NCI-H1436 treated with DMSO at 0.1 percent for 48 hours (cell line): ENCODE measurements around the gene SMAD5.

Source experiments
- DNase-seq: peaks from one replicate; lab custom pipeline; 2025; lab: John Stamatoyannopoulos, UW

The SMAD5 gene

DNA sequence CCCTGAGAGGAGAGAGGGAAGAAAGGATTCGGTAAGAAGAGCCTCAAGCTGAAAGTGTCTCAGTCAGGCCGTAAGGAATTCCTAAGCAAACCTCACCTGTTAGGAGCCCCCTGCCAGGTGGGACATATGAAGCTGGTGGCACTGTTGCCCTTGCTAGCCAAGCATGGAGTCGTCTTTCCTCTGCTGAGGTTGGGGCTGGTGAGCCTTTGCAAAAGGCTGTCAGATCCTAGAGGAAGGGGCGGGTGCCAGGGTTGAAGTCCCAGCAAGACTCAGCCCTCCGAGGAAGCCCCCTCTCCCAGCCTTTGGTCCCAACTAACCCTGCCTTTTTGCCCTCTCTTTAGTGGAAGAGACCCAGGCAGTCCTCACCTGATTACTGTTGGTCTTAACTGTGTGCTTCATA is 65.8 kb downstream of the SMAD5 start:
- no peak for DNase-seq

- DNase-seq, result no peak
Observed at GRCh38 chr5:136199408-136199807, 66.8 kb downstream of the SMAD5 start.

DNA sequence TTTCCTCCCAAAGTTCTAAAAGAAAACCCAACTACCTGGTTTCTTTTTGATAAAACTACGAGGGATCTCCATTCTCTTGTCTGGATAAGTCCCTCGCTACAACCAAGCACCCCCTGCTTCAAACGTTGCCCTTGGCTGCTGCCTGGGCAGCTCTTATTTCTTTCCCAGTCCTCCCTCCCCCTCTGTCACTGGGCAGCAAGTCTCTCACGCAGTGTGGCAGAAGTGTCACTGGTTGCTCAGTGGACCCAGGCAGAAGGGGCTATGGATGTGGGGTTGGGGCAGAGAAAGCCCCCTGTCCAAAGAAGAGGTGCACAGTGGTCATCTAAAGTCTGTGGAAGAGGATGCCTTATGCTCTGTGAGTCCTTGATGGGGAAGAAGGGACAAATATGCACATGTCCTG is 67.5 kb downstream of the SMAD5 start:
- DNase-seq, result no peak

- DNase-seq, result no peak
Observed at GRCh38 chr5:136200761-136201160, 68.1 kb downstream of the SMAD5 start.

- DNase-seq, result no peak
Observed at GRCh38 chr5:136201870-136202269, 69.2 kb downstream of the SMAD5 start.

- DNase-seq, result no peak
Observed at GRCh38 chr5:136202469-136203205, 70.0 kb downstream of the SMAD5 start.

DNA sequence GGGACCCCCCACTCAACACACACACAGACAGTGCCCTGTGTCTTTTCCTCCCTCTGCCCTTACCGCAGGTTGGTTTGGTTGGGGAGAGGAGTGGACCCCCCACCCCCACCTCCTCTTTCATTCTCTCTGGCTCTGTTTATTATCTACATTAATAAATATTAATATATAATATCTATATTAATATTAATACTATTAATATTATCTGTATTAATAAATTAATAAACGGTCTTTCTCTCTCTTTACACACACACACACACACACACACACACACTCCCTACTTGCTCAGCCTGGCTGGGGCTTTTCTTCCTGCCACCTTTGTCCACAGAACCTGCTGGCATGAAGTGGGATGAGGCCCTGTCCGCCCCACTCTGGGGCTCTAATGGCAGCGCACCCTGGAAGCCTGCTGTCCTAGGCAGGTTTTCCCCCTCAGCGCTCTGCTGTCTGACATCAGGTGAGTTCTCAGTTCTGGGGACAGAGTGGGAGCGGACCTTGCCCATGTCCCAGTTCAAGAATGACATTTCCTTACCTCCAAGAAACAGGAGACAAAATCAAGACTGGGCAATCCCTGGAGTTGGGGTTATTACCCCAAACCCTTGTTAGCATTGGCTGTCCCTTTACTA is 70.8 kb downstream of the SMAD5 start:
- DNase-seq, result no peak

GRCh38 chr5:136205061-136205702 is 72.5 kb downstream of the SMAD5 start:
- DNase-seq, result no peak

GRCh38 chr5:136205941-136206340 is 73.3 kb downstream of the SMAD5 start:
- no peak for DNase-seq

DNA sequence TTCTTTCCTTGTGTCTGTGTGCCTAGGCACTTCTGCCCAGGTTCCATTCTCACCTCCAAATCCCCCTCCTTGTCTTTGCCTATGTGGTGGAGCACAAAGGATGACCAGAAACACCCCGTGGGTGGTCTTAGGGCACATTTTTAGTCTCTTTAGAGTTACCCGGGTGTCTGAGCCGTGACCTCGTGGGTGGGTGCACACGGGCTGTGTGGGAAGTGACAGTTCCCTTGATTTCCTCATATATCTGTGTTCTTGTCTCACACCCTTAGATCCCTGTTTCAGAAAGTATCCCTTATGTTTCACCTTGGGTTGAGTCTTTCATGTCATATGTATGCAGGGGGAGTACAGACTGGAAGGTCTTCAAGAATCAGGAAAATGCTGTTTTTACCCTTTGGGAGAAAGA is 73.7 kb downstream of the SMAD5 start:
- no peak for DNase-seq

DNA sequence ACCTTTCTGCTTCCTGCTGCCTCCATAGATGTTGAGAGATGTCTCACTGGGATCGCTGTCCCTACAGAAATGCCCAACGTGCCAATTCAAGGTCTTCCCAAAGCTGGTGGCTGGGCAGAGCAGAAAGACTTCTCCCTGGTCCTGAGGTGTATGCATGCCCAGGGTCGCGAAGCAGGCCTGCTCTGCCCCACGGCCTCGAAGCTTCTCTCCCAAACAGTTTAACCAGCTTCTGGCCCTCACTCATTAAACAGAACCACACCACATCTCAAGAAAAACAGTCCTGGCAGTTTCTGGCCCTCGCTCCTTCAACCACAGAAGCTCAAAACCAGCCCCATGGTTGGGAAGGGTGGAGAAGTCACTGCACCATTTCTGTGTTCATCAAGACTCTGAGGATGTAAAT is 75.0 kb downstream of the SMAD5 start:
- DNase-seq, result no peak

DNA sequence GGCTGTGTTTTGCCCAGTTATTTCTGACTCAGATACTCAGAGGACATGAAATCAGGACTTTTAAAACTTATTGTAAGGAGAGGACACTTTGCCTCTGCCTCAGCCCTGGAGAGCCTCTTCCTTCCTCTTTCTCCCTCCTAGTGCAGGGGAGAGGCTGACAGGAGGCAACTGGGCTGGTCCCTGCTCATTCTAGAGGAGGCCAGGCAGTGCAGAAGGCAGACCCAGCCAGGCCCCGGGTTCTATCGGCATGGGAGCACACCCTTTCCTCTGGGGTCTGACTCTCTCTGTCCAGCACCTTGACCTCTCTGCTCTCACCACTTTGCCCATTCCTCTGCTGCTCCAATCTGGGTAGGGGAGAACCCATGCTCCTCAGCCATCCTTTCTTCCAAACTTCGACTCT is 76.3 kb downstream of the SMAD5 start:
- no peak for DNase-seq

DNA sequence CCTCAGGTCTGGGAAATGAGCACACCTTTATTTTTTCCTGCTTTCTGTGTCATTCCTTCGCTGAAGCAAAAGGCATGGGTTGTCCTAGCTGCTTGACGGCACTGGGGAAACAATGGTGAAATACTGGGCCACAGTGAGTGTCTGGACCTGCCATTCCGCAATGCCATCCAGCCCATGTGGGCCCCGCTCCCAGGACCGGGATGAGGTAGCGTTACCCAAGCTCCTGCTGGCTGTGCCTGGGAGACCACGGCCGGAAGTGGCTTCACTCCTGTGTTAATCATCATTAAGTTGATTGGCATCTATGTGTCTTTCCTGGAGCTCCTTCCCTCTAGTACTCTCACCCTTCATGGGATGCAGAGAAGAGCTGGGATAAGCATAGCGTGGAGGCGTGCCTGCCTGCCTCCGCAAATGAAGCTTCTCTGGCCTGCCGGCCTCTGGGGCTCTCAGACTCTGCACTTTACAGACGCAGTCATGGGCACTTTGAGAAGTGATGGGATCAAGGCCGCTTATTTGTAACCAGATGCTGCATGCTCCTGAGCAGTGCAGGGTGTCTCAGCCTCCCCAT is 76.8 kb downstream of the SMAD5 start:
- DNase-seq, result no peak

GRCh38 chr5:136210259-136210658 is 77.6 kb downstream of the SMAD5 start:
- no peak for DNase-seq

- DNase-seq, result no peak
Observed at GRCh38 chr5:136211282-136212040, 78.8 kb downstream of the SMAD5 start.

- peak; percentile 8 for DNase-seq
Observed at GRCh38 chr5:136212252-136212721, 79.6 kb downstream of the SMAD5 start.

GRCh38 chr5:136213919-136214493 is 81.4 kb downstream of the SMAD5 start:
- DNase-seq, result no peak

- DNase-seq, result no peak
Observed at GRCh38 chr5:136215812-136216211, 83.2 kb downstream of the SMAD5 start.

- DNase-seq, result no peak
Observed at GRCh38 chr5:136216230-136216629, 83.6 kb downstream of the SMAD5 start.

GRCh38 chr5:136221340-136221739 is 88.7 kb downstream of the SMAD5 start:
- no peak for DNase-seq

DNA sequence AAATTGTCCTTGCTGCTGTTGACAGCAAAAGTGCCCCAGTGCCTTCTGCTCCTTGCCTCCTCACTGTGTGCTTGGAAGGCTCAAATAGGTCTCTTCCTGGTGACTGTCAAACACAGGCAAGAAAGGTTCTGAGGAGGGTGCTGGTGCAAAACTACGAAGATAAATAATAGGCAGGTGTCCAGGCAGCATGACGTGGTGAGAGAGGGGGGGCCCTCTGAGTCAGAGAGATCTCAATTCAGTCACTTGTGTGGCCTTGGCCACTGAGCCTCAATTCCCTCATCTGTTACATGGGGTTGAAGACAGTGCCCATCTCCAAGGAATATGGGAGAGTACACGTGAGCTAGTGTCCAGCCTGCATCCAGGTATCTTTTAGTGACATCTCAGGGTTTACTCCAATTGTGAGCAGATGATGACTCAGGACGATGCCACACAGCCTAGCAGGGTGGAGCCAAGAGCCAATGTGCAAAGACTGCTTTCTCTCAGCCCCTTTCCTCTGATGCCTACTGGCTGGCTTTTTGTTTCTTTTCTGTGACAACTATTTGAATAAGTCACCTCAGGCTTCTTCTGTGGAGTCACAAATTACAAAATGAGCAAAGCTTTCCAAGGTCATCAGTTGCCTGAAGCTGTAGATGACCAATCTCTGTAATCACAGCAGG is 90.1 kb downstream of the SMAD5 start:
- DNase-seq, result no peak
